HepG2 (cell line): ENCODE results near the gene NKRF. TPM values are rescaled to one million over a fixed set of nuclear protein-coding genes. Genes with fewer than 3 reads are reported as not detected.

Source experiments
- ATF7 ChIP-seq, 2 experiments: fragments of 450-650 bp in 1 of 2; sonication (generic) in 1 of 2; formaldehyde crosslinking in 1 of 2; IDR thresholded peaks; 2 replicates each; pipeline versions ENCODE4 v1.4.0 to v1.6.1; 2016 to 2020; ENCODE audit warnings: antibody characterized with exemption in 1 of 2, mild to moderate bottlenecking in 1 of 2, missing genetic modification reagents in 1 of 2
- CCDC6 ChIP-seq: sonication (generic); formaldehyde crosslinking; IDR thresholded peaks from 2 replicates; pipeline ENCODE4 v1.8.1; 2022; ENCODE audit warnings: mild to moderate bottlenecking, missing genetic modification reagents, moderate library complexity
- FOXK2 ChIP-seq: fragments of 450-650 bp; IDR thresholded peaks from 2 replicates; pipeline ENCODE4 v1.6.1; 2016
- KLF16 ChIP-seq, 2 experiments: sonication (generic) in 1 of 2; formaldehyde crosslinking in 1 of 2; IDR thresholded peaks; 2 replicates each; pipeline versions ENCODE4 v1.6.1 to v1.8.0; 2016 to 2023; ENCODE audit warnings: missing genetic modification reagents in 2 of 2, missing compliant biosample characterization in 1 of 2
- NFE2L2 ChIP-seq: fragments of 150-350 bp; IDR thresholded peaks from 2 replicates; pipeline ENCODE4 v1.6.1; 2014; ENCODE audit warnings: low read length
- PITX1 ChIP-seq: sonication (generic); formaldehyde crosslinking; IDR thresholded peaks from 2 replicates; pipeline ENCODE4 v1.5.1; 2020; ENCODE audit warnings: mild to moderate bottlenecking, missing genetic modification reagents
- SALL2 ChIP-seq: sonication (generic); formaldehyde crosslinking; IDR thresholded peaks from 2 replicates; pipeline ENCODE4 v1.8.1; 2023; ENCODE audit warnings: mild to moderate bottlenecking, missing genetic modification reagents, inconsistent platforms
- SOX13 ChIP-seq, 3 experiments: fragments of 450-650 bp in 1 of 3; sonication (generic) in 1 of 3; formaldehyde crosslinking in 1 of 3; IDR thresholded peaks in 2 of 3; conservative IDR thresholded peaks in 1 of 3; 2 replicates each; pipeline versions ENCODE4 v1.5.0 to v1.6.1; 2016 to 2020; ENCODE audit warnings: antibody characterized with exemption in 1 of 3, mild to moderate bottlenecking in 1 of 3, missing compliant biosample characterization in 1 of 3, missing genetic modification reagents in 1 of 3, moderate library complexity in 1 of 3
- SRF ChIP-seq: IDR thresholded peaks from 2 replicates; pipeline ENCODE4 v1.6.1; 2011; ENCODE audit warnings: mild to moderate bottlenecking, low read depth, low read length, moderate library complexity
- XRCC5 ChIP-seq: fragments of 200-400 bp; formaldehyde crosslinking; optimal IDR thresholded peaks from 2 replicates; pipeline ENCODE3; 2017; ENCODE audit warnings: mild to moderate bottlenecking, low read length
- ZFP41 ChIP-seq: sonication (generic); formaldehyde crosslinking; IDR thresholded peaks from 2 replicates; pipeline ENCODE4 v1.4.0; 2020; ENCODE audit warnings: mild to moderate bottlenecking, missing genetic modification reagents, borderline replicate concordance
- polyA plus RNA-seq, 8 experiments: library from polyadenylated mRNA; depleted of rRNA in 3 of 8; stranded (reverse) in 7 of 8; unstranded in 1 of 8; fragments of >200 nt; fragmentation: Illumina TruSeq in 4 of 8; extraction: Trizol in 4 of 8; gene quantifications; 2 replicates each; pipeline versions ENCODE4 v1.2.1 to v1.2.3, GENCODE V29; 2011 to 2016; ENCODE audit warnings: low read depth in 4 of 8, missing spikeins in 1 of 8, mixed read lengths in 1 of 8; ENCODE audit not compliant: insufficient read depth in 1 of 8
- total RNA-seq, 5 experiments: library from RNA; depleted of rRNA; stranded (reverse); fragments of >200 nt; fragmentation: Illumina TruSeq; extraction: Trizol; gene quantifications; 2 replicates each; pipeline ENCODE4 v1.2.3, GENCODE V29; 2016; ENCODE audit warnings: low read depth in 1 of 5
- TF ChIP-seq, protein P1 (sequence below): sonication (generic); formaldehyde crosslinking; IDR thresholded peaks from 2 replicates; pipeline ENCODE4 v1.8.0; 2022; ENCODE audit warnings: missing genetic modification reagents, mild to moderate bottlenecking, borderline replicate concordance
- TF ChIP-seq, protein P2 (sequence below): sonication (generic); formaldehyde crosslinking; IDR thresholded peaks from 2 replicates; pipeline ENCODE4 v1.4.0; 2020; ENCODE audit warnings: missing genetic modification reagents
- TF ChIP-seq, protein P3 (sequence below): IDR thresholded peaks from 2 replicates; pipeline ENCODE4 v1.6.1; 2016; ENCODE audit warnings: low read depth, control low read depth
- TF ChIP-seq, protein P4 (sequence below): fragments of 450-650 bp; IDR thresholded peaks from 2 replicates; pipeline ENCODE4 v1.6.1; 2016
- TF ChIP-seq, protein P5 (sequence below): sonication (generic); formaldehyde crosslinking; IDR thresholded peaks from 2 replicates; pipeline ENCODE4 v1.8.0; 2023; ENCODE audit warnings: mild to moderate bottlenecking, missing genetic modification reagents
- TF ChIP-seq, protein P6 (sequence below): sonication (generic); formaldehyde crosslinking; IDR thresholded peaks from 2 replicates; pipeline ENCODE4 v1.4.0; 2020; ENCODE audit warnings: missing genetic modification reagents

NKRF gene
- total and polyA plus RNA-seq, 2 of the 13 experiments (the other 11 are each of a cell fraction or from before 2014, with no cell fraction given), result 3.3 to 6.0 TPM

DNA sequence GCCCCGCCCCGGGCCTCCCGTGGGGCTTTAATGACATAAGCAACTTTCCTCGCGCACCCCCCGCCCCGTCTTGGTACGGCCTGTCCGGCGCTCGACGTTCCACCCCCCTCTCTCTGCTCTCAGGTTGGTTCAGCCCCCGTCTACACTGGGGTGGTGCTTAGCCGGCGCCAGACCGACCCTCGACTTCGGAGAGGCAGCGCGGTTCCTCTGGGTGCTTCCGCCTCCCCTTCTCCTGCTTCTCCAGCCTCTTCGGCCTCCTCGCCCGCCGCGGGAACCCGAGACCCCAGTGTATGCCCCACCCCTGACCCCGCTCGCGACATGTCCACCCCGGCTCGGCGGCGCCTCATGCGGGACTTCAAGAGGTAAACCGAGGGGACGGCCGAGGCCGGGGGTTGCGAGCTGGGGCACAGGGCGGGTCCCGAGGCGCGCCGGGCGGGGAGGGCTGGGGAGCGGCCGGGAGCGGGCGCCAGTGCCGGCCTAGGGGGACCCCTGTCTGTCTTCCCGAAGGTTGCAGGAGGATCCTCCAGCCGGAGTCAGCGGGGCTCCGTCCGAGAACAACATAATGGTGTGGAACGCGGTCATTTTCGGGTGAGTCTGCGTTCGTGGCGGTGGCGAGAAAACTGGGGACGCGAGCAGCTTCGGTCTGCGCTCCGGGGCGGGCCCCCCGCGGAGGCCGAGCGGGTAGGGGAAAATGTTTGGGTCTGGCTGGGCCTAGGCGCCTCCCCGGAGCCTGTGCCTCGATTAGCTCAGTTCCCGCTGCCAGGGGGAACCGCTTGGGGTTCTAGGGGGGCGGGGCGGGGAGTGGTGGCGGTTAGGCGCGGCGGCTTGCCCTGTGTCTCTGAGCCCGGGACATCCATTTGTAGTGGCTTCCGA, 31.6 kb downstream of the NKRF start, which contains the start of gene UBE2A (continued):
- TF ChIP-seq ZFP41 (CRISPR knock-in tag), result no peak
- TF ChIP-seq, protein P1, sequence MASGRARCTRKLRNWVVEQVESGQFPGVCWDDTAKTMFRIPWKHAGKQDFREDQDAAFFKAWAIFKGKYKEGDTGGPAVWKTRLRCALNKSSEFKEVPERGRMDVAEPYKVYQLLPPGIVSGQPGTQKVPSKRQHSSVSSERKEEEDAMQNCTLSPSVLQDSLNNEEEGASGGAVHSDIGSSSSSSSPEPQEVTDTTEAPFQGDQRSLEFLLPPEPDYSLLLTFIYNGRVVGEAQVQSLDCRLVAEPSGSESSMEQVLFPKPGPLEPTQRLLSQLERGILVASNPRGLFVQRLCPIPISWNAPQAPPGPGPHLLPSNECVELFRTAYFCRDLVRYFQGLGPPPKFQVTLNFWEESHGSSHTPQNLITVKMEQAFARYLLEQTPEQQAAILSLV (CRISPR knock-in tag), result 0 out of 2 replicates have a peak, but pooled peaks have one; percentile 54
- TF ChIP-seq NFE2L2, result no peak
- TF ChIP-seq, protein P2, sequence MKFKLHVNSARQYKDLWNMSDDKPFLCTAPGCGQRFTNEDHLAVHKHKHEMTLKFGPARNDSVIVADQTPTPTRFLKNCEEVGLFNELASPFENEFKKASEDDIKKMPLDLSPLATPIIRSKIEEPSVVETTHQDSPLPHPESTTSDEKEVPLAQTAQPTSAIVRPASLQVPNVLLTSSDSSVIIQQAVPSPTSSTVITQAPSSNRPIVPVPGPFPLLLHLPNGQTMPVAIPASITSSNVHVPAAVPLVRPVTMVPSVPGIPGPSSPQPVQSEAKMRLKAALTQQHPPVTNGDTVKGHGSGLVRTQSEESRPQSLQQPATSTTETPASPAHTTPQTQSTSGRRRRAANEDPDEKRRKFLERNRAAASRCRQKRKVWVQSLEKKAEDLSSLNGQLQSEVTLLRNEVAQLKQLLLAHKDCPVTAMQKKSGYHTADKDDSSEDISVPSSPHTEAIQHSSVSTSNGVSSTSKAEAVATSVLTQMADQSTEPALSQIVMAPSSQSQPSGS (CRISPR knock-in tag), result peak; percentile 33; the same call in 1 of the 2 replicates
- TF ChIP-seq CCDC6, result peak; percentile 20; the same call in 1 of the 2 replicates
- TF ChIP-seq, protein P3, sequence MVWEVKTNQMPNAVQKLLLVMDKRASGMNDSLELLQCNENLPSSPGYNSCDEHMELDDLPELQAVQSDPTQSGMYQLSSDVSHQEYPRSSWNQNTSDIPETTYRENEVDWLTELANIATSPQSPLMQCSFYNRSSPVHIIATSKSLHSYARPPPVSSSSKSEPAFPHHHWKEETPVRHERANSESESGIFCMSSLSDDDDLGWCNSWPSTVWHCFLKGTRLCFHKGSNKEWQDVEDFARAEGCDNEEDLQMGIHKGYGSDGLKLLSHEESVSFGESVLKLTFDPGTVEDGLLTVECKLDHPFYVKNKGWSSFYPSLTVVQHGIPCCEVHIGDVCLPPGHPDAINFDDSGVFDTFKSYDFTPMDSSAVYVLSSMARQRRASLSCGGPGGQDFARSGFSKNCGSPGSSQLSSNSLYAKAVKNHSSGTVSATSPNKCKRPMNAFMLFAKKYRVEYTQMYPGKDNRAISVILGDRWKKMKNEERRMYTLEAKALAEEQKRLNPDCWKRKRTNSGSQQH, result no peak
- peak; percentile 65 for TF ChIP-seq ATF7 (IDR thresholded peaks at IDR 0.05)
- TF ChIP-seq ATF7 (CRISPR knock-in tag; IDR thresholded peaks at IDR 0.05), result no peak
- TF ChIP-seq, protein P4, sequence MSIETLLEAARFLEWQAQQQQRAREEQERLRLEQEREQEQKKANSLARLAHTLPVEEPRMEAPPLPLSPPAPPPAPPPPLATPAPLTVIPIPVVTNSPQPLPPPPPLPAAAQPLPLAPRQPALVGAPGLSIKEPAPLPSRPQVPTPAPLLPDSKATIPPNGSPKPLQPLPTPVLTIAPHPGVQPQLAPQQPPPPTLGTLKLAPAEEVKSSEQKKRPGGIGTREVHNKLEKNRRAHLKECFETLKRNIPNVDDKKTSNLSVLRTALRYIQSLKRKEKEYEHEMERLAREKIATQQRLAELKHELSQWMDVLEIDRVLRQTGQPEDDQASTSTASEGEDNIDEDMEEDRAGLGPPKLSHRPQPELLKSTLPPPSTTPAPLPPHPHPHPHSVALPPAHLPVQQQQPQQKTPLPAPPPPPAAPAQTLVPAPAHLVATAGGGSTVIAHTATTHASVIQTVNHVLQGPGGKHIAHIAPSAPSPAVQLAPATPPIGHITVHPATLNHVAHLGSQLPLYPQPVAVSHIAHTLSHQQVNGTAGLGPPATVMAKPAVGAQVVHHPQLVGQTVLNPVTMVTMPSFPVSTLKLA, result 0 out of 2 replicates have a peak, but pooled peaks have one; percentile 2
- peak in 1 of 2 experiments; percentile 47; a peak in 2 of 4 replicates for TF ChIP-seq KLF16 (CRISPR knock-in tag; IDR thresholded peaks at IDR 0.05)
- TF ChIP-seq, protein P5, sequence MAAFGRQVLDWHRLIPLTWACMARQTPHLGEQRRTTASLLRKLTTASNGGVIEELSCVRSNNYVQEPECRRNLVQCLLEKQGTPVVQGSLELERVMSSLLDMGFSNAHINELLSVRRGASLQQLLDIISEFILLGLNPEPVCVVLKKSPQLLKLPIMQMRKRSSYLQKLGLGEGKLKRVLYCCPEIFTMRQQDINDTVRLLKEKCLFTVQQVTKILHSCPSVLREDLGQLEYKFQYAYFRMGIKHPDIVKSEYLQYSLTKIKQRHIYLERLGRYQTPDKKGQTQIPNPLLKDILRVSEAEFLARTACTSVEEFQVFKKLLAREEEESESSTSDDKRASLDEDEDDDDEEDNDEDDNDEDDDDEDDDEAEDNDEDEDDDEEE (CRISPR knock-in tag), result 0 out of 2 replicates have a peak, but pooled peaks have one; percentile 24
- TF ChIP-seq SALL2 (CRISPR knock-in tag), result no peak
- no peak for TF ChIP-seq PITX1 (CRISPR knock-in tag)
- no peak for TF ChIP-seq SRF
- TF ChIP-seq SOX13 (IDR thresholded peaks at IDR 0.05), result peak; percentile 17; the same call in 1 of the 2 replicates
- TF ChIP-seq SOX13 (CRISPR knock-in tag; conservative IDR thresholded peaks at IDR 0.05 in 1 of 2, IDR thresholded peaks at IDR 0.05 in 1 of 2), result no peak
- TF ChIP-seq, protein P6, sequence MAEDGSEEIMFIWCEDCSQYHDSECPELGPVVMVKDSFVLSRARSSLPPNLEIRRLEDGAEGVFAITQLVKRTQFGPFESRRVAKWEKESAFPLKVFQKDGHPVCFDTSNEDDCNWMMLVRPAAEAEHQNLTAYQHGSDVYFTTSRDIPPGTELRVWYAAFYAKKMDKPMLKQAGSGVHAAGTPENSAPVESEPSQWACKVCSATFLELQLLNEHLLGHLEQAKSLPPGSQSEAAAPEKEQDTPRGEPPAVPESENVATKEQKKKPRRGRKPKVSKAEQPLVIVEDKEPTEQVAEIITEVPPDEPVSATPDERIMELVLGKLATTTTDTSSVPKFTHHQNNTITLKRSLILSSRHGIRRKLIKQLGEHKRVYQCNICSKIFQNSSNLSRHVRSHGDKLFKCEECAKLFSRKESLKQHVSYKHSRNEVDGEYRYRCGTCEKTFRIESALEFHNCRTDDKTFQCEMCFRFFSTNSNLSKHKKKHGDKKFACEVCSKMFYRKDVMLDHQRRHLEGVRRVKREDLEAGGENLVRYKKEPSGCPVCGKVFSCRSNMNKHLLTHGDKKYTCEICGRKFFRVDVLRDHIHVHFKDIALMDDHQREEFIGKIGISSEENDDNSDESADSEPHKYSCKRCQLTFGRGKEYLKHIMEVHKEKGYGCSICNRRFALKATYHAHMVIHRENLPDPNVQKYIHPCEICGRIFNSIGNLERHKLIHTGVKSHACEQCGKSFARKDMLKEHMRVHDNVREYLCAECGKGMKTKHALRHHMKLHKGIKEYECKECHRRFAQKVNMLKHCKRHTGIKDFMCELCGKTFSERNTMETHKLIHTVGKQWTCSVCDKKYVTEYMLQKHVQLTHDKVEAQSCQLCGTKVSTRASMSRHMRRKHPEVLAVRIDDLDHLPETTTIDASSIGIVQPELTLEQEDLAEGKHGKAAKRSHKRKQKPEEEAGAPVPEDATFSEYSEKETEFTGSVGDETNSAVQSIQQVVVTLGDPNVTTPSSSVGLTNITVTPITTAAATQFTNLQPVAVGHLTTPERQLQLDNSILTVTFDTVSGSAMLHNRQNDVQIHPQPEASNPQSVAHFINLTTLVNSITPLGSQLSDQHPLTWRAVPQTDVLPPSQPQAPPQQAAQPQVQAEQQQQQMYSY, result no peak
- TF ChIP-seq FOXK2, result peak; percentile 72
- TF ChIP-seq XRCC5, result no peak
